SW480 (cell line): ENCODE results near the gene CNTN5.
"Not testable (repeated sequence)": the region's sequence is repeated elsewhere in the genome, so short reads cannot be mapped to it uniquely, and the experiment has no call there.

Experiments
- DNase-seq: peaks from one replicate; pipeline ENCODE4 v3.0.0-alpha.2; 2016; ENCODE audit warnings: low spot score

Gene CNTN5

DNA sequence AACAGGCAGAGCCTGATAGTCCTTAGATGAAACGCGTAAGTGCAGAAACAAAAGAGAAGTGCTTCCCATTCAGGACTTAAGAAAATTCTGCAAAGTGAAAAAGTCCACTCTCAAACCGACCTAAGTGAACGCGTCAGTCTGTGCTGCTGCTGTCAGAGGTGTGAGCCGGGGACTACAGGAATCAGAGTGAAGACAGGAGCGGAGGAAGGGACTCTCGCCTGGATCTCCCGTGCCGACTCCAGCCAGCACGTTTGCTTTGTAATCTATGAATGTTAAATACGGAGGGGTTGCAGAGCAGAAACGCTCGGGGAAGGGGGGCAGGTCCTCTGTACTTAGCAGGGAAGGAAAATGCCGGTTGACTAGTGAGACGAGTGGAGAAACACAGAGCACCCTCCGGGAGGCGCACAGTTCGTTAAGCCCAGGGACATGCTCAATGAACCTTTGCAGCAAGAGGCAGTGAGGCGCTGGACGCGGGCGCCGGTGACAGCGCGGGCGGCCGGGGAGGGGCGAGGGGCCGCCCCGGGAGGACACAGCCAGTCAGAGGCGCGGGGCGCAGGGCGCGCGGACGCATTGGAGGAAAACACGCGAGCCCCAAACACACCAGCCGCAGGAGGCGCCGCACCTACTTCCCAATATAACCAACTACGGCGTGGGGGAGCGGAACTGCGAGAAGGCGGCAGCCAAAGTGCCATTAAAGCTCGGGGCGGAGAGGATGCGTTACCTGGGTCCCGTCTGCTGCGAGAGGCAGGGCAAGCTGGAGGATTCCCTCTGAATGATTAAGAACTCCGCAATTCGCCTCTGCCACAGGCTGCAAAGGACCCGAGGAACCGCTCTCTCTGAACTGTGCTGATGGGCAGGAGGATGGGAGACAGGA lies at the start of gene CNTN5:
Gene CNTN5, plus strand, starts transcription at position 598 of the 874 bp plus-strand sequence.
- DNase-seq, result no peak

DNA sequence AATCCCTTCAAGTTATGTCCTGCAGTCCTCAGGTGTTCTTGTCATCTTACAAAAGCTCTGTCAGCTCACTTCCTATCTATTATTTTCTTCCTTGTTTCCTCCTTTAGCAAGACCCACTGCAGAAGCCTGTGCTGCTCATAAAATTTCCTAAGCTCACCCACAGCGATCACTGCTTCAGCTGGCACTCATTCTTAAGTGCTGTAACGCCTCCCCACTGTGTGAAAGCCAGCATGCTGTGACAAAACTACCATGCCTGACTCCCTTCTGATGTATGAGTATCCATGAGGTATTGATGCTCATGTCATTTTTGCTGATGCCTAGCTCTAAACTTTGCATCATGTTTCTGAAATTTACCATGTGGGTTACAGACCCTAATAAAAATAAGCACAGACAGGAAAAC lies 41.5 kb upstream of the CNTN5 start:
- DNase-seq, result no peak

DNA sequence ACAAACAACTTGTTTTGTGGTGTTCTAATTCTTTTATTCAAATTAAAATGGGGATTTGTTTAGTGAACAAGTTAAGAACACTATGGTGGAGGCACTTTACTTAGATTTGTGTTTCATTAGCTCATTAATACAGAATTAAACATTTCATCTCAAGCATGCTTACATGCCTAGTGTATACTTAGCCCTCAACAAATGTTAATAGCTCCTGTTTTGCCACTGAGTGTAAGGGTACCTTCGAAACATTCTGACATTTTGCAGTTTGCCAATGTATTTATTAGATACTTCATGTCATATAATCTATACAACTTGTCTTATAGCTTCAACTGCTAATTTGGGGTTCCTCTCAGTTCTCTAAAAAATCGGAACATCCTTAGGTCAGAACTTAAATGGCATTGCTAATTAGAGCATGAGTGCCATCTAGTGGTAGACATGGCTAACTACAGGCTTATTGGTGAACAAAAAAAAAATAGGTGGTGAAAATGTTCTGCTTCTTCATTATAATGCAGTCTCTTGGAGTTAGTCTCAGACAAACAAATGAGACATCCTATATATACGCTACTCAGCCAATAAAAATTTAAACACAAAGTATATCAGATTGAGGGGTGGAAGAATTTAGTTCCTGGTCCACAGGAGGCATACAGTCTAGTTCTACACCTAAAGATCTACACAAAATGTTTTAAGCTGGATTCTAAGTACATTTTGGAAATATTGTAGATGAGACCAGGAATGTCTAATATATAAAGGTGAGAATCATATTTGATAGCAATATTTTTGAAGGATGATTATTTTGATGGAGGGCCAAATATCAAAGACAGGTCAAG lies 4.9 kb upstream of the CNTN5 start:
- peak; percentile 50 for DNase-seq

DNA sequence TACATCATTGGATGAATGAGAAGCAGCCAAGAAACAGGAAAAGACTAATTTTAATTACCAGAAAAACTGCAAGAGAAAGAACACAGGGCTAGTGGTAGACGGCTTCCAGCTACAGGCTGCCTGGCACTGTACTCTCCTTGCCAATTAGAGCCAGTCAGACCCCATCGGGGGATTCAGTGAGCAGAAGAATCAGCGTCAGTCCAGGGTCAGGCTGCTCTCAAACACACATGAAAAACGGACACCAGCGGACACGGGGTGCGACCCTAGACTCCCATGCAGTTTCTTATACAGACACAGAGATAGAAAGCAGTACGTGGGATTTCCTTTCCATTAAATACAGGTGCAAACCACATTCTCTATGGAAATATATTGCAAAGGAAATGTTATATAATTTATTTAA lies 1.1 kb upstream of the CNTN5 start:
- DNase-seq, result no peak

DNA sequence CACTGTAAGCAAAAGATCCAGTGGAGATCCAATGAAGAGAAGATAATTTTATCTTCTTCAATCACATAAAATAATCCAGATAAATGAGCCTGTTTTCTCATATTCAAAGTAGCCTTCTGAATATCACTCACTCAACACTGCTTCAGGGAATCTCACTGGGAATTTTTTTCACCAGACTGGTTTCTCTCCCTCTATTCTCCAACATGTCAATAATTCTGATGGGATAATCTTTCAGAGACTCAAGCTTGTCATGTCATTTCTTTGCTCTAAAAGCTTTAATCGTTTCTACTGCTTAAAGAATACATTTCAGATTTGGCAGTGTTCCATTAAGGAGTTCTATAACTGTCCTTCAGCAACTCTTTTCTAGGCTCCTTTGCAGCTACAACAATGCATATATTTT lies 16.3 kb downstream of the CNTN5 start:
- no peak for DNase-seq

DNA sequence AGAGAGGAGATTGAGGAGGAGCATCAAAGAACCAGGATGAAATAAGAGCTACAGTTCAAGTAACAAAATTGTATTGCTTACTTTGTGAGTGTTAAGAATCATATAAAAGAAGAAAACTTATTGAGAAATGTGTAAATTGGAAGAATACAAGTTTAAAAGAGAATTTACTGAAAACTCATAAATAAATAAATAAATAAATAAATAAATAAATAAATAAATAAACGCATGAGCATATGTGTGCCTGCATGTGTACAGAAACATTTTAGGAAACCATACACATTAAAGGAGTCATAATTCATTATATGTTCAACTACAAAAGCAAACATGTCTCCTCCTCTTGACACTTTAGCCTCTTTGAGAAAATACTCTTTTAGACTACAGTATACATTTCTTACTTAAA lies 42.6 kb downstream of the CNTN5 start:
- no peak for DNase-seq

DNA sequence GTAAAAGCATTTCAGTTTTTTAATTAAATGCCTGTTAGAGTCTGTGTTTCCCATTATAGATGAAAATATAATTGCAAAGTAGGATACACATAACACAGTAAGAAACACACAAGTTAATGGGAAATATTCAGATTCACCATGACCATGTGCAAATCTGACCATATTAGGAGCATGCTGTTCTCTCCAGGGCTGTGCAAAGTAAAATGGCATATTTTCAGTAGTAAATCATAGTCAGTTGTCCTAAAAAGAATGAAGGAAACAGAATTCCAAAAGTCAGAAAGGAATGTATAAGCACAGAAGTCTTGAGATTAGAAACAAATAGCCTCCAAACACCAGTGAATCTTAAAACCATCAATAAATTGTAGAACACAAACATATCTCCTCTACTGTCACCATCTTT lies 44.4 kb downstream of the CNTN5 start:
- no peak for DNase-seq

DNA sequence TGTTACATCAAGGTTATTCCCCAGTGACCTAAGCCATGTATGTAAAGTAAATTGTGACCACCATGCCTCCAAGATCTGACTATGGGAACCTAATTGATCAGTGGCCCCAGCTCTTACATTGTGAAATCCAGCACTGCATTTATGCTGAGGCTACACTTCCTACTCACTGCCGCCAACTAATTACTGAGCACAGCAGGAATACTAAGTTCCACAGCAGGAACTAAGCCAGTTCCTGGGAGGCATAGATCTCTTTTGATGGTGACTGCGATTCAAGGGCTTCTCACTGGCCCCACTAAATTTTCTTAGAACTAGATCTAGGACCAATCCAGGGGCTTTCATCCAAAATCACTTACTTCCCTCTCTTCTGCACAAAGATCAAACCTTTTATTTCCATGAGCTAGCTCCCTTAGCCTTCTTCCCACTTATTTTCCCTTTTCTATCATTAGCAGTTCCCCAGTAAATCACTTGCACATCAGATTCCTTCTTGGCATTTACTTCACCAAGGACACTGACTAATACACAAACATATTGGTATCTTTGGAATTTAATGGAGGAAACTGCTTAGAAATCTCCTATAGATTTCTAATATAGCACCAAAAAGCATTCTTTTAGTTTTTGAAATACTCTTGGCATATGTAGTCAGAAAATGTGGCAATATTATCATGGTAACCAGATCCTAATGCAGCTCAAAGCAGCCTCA lies 46.0 kb downstream of the CNTN5 start:
- no peak for DNase-seq

DNA sequence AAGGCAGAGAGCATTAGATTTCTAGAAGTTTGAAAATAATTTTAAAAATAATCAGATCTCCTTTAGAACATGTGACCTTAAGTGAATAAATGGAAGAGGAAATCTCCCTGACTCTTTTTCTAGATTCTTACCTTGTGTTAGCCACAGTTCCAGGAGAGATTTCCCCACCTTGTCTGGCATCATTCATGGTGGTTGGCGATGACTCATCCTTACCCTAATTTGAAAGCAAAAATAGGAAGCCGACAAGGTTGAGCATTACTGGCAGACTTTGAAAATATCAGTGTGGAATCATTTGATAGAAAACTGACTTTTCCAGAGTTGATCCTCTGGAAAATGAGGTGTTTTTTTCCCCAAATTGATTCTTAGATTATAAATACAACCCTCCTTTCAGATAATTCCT lies 48.1 kb downstream of the CNTN5 start:
- peak; percentile 42 for DNase-seq

DNA sequence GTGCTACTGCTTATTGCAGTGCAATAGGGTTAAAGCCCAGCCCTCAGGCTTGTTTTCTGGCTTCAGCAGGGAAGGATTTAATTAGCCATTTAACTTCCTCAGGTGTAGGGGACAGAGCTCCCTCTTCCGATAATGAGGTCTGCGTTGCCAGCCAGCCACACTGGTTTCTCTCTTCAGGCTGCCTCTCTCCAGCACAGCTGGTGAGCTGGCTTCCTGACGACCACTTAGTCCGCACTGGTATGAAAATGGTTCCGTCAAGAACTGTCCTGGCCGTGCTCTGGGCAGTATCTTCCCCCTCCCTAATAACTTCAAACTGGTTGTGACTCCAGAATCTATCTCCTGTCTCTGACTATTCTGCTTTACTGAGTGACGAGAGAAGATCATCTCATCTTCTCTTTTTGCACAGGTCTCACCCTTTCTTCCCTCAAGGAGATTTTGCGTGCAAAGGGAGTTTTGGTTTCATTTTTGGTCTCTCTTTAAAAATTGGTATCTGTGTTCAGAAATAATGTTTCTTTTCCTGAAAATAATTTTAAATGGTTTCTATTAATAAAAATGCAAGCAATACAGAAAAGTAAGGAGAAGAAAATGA lies 49.2 kb downstream of the CNTN5 start:
- DNase-seq, result no peak

DNA sequence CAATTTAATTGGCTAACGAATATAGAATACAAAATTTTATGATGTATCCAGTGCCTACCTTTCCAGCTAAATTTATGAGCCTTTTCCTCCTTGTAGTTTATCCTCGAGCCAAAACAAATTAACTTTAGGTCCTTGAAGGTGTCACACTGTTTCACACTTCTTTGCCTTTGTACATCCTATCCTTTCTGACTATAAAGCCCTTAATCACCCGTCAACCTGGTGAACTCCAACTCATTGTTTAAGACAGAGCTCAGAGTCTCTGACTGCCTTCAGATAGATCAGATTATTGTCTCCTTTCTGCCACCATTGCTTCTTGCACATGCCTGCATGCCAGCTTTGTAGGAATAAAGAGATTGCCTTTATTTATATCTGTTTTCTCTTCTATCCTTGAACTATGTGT lies 58.8 kb downstream of the CNTN5 start:
- DNase-seq, result no peak

DNA sequence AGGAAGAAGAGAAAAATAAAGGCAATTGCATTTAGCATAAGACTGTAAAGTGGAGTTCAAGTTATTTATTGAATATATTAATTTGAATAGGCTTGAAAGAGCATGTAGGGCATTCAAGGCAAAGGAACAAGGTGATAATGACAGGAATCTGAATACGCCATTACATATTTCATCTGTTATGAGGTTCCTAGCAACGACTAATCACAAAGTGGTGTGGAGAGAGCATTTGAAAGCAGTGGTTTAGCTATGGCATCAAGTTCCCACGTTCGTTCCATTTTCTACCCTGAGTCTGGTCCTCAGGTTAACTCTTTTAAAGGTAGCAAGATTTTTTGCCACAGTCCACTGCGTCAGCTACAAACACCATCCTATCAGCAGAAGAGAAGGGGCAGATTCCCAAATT lies 59.4 kb downstream of the CNTN5 start:
- no peak for DNase-seq

DNA sequence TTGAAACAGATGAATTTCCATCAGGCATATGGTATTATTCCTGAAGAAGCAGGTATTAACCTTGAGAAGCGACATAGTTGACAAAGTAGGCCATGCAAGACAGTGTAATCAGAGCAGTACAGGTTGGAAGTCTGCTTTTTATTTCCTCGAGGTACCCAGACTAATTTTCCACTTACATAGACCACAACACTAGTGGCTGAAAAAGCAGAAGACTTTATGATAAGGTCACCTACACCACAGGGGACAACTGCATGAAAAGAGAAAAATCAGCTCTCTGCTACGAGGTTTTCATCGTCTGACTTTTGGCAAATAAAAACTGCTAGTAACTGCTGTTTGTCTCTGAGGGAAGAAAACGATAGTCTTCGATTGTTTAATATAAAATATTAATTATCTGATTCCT lies 77.5 kb downstream of the CNTN5 start:
- no peak for DNase-seq

DNA sequence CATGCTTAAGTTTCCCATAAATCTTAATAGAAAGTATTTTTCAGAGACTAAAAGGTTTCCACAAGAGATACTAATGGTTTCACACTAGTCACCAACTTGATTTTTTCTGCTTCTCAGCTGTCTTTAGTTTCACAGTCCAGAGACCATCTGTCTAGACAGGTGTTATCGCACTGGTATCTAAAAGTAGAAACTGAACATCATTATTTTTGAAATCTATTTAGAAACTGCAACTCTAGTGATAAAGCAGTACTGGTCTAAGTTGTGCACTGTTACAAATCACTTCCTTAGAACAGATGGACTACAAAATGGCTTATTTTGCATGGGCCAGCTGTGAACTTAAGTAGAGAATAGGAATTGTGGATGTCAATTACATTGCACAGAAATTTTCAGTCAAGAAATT lies 78.0 kb downstream of the CNTN5 start:
- DNase-seq, result no peak

DNA sequence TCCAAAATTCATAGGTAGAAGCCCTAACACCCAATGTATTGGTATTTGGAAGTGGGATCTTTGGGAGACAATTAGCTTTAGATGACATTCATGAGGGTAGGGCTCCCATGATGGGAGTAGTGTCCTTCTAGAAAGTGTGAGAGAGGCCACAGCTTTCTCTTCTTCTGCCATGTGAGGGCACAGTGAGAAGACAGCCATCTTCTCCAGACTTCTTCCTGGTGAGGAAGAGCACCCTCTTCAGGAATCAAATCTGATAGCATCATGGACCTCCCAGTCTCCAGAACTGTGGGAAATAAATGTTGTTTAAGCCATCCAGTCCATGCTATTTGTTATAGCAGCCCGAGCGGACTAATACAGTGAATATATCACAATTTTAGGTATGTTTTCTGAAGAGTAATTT lies 96.9 kb downstream of the CNTN5 start:
- no peak for DNase-seq

DNA sequence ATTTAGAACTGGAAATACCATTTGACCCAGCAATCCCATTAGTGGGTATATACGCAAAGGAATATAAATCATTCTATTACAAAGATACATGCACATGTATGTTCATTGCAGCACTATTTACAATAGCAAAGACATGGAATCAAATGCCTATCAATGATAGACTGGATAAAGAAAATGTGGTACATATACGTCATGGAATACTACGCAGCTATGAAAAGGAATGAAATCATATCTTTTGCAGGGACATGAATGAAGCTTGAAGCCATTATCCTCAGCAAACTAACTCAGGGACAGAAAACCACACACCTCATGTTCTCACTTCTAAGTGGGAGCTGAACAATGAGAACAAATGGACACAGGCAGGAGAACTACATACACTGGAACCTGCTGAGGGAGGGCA lies 113.1 kb downstream of the CNTN5 start:
- not testable (repeated sequence) for DNase-seq

DNA sequence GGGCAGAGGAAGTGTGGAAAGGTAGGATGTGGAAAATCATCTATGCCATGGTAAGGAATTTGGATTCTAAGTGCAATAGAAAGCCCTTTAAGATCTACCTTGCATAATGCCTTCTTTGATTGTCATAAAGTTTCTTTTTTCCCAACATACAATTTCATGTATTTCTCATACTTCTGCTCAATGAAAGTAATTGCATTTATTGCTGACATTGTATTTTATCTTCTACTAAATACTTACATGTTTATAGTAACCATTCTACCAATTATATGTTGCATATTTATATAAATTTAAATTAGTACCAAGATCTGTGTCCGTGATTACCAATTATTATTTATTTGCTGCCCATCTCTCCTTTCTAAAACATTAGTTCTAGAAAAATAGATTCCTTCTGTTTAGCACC lies 114.8 kb downstream of the CNTN5 start:
- DNase-seq, result no peak

DNA sequence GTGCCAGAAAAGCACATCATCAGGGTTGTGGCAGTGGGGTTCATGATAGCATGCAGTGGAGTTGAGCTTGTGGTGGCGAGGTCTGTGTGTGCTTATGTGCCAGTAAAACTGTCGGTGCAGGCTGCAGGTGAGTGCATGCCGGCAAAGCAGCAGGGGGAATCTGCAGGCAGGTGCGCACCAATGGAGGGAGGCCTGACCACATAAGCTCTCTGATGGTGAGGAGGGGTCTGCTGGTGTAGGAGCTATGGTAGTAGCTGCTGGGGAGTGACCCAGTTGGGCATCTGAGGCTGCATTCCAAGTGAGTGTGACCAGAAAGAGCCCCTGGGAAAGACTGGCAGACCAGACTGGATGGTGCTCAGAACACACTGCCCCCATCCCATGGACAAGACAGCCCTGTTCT lies 121.5 kb downstream of the CNTN5 start:
- DNase-seq, result no peak

DNA sequence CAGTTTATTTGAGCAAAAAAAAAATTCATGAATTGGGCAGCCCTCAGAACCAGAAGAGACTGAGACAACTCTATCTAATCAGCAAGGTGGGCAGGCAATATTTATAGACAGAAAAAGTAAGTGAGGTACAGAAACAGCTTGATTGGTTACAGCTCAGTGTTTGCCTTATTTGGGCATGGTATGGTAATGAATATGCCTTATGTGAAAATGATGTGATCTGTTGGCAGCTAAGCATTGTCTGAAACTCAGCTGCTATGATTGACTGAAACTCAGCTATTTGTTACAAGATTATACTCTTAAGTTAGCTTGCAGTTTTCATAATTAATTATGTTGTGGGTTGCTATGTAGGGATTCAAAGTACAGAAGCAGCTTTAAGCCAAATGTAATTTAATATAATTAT lies 127.6 kb downstream of the CNTN5 start:
- no peak for DNase-seq

DNA sequence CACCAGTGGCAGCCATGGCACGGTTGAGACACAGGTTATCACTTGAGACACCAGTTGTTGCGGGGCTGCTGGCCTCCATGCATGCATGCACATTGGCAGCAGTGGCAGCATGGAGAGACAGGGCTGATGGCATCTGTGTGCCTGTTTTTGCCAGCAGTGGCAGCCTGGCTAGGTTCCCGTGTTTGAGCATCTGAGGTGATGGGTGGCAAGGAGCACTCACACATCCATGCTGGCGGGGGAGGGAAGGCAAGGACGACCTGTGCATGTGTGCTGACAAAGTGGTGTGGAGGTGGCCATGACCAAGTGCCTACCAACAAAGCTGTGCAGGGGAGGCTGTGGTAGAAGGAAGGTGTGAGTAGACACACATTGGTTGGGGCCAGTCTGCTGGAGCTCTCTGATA lies 133.5 kb downstream of the CNTN5 start:
- DNase-seq, result no peak

DNA sequence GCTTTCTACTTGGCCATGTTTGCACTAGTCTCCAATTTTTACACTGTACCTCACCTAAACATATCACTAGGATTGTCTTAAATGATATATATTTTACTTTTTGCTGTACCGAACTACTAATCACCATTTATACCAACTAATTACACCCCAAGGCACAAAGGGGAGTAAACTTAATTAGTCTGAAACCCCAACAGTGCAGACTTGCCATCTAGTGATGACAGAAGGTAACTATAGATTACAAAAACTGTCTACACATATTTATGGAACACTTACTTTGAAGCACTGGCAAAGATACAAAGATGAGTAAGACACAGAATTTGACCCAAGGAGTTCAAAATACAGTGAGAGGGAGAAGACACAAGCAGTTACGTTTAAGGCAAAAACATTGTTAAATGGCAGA lies 139.7 kb downstream of the CNTN5 start:
- DNase-seq, result no peak

DNA sequence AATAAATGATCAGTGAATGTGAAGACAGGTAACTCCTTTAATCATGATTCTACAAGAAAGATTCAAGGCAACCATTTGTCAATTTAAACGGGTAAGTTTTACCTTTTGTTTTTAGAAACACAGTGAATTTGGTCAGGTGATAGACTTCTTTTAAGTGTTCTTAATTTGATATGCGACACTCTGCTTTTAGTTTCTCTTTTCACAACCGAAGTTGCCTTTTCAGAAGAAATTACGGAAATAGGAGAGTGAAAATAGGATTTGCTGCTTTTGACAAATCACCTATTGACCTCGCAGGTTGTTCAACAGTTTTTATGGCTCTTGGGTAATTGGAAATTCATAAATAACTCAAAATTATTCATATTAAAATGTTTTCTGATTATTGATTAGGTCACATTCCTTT lies 142.1 kb downstream of the CNTN5 start:
- no peak for DNase-seq
